GM12891 (cell line): ENCODE results near the gene TTYH3.

Experiments
- PAX5 ChIP-seq: IDR thresholded peaks from 2 replicates; pipeline ENCODE4 v1.6.1; 2011; ENCODE audit warnings: low read length, moderate library complexity, mild to moderate bottlenecking; ENCODE audit not compliant: insufficient read depth, severe bottlenecking
- POLR2A ChIP-seq: IDR thresholded peaks from 2 replicates; pipeline ENCODE4 v1.6.1; 2011; ENCODE audit warnings: low read depth, low read length, control low read depth
- POLR2AphosphoS5 ChIP-seq: IDR thresholded peaks from 2 replicates; pipeline ENCODE4 v1.6.1; 2011; ENCODE audit warnings: low read depth, low read length, control low read depth
- POU2F2 ChIP-seq: IDR thresholded peaks from 2 replicates; pipeline ENCODE4 v1.6.1; 2011; ENCODE audit warnings: low read depth, mild to moderate bottlenecking, control low read depth, low read length, moderate library complexity
- TAF1 ChIP-seq: IDR thresholded peaks from 2 replicates; pipeline ENCODE4 v1.6.1; 2011; ENCODE audit warnings: low read depth, low read length, control low read depth

DNA sequence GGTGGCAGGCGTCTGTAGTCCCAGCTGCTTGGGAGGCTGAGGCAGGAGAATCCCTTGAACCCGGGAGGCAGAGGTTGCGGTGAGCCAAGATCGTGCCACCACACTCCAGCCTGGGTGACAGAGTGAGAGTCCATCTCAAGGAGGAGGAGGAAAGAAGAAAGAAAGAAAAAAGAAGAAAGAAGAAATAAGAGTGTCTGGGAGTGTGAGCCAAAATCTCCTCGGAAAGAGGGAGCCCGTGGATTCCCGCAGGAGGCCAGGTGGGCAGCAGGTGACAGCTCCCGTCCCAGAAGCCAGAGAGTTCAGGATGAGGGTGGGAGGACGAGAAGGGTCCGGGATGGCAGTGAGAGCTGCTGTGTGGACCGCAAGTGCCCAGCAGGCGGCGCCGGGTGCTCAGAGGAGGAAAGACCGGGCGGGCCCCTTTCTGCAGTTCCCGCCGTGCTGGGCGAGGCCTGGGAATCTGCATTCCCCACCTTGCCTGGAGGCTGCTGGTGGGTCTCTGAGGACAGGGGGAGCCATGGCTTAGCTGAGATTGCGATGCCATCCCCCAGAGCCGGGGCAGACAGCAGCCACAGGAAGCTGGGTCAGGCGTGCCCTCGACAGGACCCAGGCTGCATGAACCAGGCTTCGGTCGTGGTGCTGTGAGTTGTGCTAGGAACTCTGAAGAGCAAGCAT is 39.1 kb downstream of the TTYH3 start:
- TF ChIP-seq POLR2A: no peak
- no peak for TF ChIP-seq TAF1
- no peak for TF ChIP-seq POLR2AphosphoS5
- TF ChIP-seq PAX5: no peak
- TF ChIP-seq POU2F2: no peak
